NCI-H1694 treated with DMSO at 0.1 percent for 48 hours (cell line): ENCODE results near the gene CDK13.

Experiments
- DNase-seq: peaks from one replicate; lab custom pipeline; 2025; lab: John Stamatoyannopoulos, UW

CDK13 gene

GRCh38 chr7:40148671-40149070, 198.6 kb downstream of the CDK13 start:
- DNase-seq = no peak
